Measurements from ENCODE around the gene CRY1.

Gene CRY1

DNA sequence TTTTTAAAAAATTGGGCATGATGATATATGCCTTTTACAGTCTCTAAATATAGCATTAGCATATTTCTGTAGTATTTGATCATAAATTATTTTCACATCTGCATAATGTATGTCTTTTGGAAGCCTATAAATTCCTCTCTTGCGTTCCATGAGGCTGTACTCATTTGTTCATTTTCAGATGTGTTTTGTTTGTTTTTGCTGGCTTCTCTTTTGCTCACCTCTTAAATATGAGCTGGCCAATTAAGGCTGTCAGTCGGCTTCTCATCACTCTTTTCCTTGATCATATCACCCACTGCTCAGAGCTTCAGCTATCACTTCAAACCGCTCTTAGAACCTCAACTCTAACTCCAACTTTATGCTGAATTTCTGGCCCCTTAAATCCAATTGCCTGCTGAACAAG is 131.1 kb downstream of the CRY1 start:
- Histone ChIP-seq H3K4me2 (ENCODE audit: low read depth, low read length, poor library complexity, severe bottlenecking) (peak overlapping the region; percentile 20), H3K9me2 (replicated peaks; ENCODE audit: low read depth, low read length) (no peaks in the 10 kb centered on the region), H3K36me3 (ENCODE audit: insufficient read depth, low read length) (peaks cover 20% of the 10 kb centered on the region; the same call in 1 of the 2 replicates), H3K27me3 (ENCODE audit: insufficient read depth, low read length, poor library complexity, severe bottlenecking) (no peaks in the 10 kb centered on the region), H3K9me3 (ENCODE audit: insufficient read depth, low read depth, low read length) (no peaks in the 10 kb centered on the region), H4K20me1 (ENCODE audit: insufficient read depth, low read length, poor library complexity, severe bottlenecking) (peaks cover 64% of the 10 kb centered on the region), H3K79me2 (ENCODE audit: insufficient read depth, low read length) (peaks cover 86% of the 10 kb centered on the region), H3F3A (ENCODE audit: low read depth) (no peaks in the 10 kb centered on the region), H3K4me1 (ENCODE audit: insufficient read depth, low read length, poor library complexity, severe bottlenecking) (peaks cover 30% of the 10 kb centered on the region), H3K9ac (ENCODE audit: low read depth, low read length, poor library complexity, severe bottlenecking) (no peak overlapping the region), H2AFZ (ENCODE audit: low read length) (no peak overlapping the region), H3K4me3 (ENCODE audit: low read length, poor library complexity, severe bottlenecking) (no peak overlapping the region)
- TF ChIP-seq, protein P1, sequence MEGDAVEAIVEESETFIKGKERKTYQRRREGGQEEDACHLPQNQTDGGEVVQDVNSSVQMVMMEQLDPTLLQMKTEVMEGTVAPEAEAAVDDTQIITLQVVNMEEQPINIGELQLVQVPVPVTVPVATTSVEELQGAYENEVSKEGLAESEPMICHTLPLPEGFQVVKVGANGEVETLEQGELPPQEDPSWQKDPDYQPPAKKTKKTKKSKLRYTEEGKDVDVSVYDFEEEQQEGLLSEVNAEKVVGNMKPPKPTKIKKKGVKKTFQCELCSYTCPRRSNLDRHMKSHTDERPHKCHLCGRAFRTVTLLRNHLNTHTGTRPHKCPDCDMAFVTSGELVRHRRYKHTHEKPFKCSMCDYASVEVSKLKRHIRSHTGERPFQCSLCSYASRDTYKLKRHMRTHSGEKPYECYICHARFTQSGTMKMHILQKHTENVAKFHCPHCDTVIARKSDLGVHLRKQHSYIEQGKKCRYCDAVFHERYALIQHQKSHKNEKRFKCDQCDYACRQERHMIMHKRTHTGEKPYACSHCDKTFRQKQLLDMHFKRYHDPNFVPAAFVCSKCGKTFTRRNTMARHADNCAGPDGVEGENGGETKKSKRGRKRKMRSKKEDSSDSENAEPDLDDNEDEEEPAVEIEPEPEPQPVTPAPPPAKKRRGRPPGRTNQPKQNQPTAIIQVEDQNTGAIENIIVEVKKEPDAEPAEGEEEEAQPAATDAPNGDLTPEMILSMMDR (conservative IDR thresholded peaks at IDR 0.05; ENCODE audit: low read length): no peak
- TF ChIP-seq EZH2phosphoT487 (IDR thresholded peaks at IDR 0.05; ENCODE audit: borderline replicate concordance): no peak

GRCh38 chr12:106960443-106960842 is 132.9 kb downstream of the CRY1 start:
- Histone ChIP-seq H4K20me1 (ENCODE audit: insufficient read depth, low read length, poor library complexity, severe bottlenecking) (peaks cover 70% of the 10 kb centered on the region), H3K9ac (ENCODE audit: low read depth, low read length, poor library complexity, severe bottlenecking) (peak overlapping the region; percentile 33), H3K9me3 (ENCODE audit: insufficient read depth, low read depth, low read length) (no peaks in the 10 kb centered on the region), H3K4me3 (ENCODE audit: low read length, poor library complexity, severe bottlenecking) (peak overlapping the region; percentile 9), H2AFZ (ENCODE audit: low read length) (no peak overlapping the region), H3K79me2 (ENCODE audit: insufficient read depth, low read length) (peaks cover 88% of the 10 kb centered on the region), H3K4me2 (ENCODE audit: low read depth, low read length, poor library complexity, severe bottlenecking) (peak overlapping the region; percentile 30), H3K36me3 (ENCODE audit: insufficient read depth, low read length) (peaks cover 11% of the 10 kb centered on the region; the same call in 1 of the 2 replicates), H3K27me3 (ENCODE audit: insufficient read depth, low read length, poor library complexity, severe bottlenecking) (no peaks in the 10 kb centered on the region), H3F3A (ENCODE audit: low read depth) (no peaks in the 10 kb centered on the region), H3K9me2 (replicated peaks; ENCODE audit: low read depth, low read length) (no peaks in the 10 kb centered on the region), H3K4me1 (ENCODE audit: insufficient read depth, low read length, poor library complexity, severe bottlenecking) (peaks cover 36% of the 10 kb centered on the region)
- no peak for TF ChIP-seq EZH2phosphoT487 (IDR thresholded peaks at IDR 0.05; ENCODE audit: borderline replicate concordance)
- TF ChIP-seq, protein P1 (conservative IDR thresholded peaks at IDR 0.05; ENCODE audit: low read length): no peak

DNA sequence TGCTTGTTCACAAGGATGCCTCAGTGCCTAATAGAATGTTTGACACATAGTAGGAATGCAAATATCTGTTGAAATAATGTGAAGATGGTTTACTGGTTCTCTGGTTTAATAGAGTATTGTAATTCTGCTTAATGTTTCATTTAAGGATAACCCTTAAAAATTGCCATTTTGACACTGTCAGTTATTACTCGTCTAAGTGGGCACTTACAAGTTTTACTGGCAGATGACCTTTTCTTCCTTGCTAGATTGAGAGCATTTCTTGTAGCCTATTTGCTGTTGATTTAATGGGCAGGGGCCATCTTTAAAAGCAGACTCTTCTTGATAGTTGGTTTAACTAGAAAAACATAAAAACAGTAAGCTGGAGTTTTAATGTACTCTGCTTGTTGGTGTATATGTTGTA is 135.8 kb downstream of the CRY1 start:
- Histone ChIP-seq H3K79me2 (ENCODE audit: insufficient read depth, low read length) (peaks cover 84% of the 10 kb centered on the region), H3K9ac (ENCODE audit: low read depth, low read length, poor library complexity, severe bottlenecking) (peak overlapping the region; percentile 92), H4K20me1 (ENCODE audit: insufficient read depth, low read length, poor library complexity, severe bottlenecking) (peaks cover 49% of the 10 kb centered on the region)

More for the DNA sequence above, 135.8 kb downstream of the CRY1 start:
- peak overlapping the region; percentile 82 for H3K4me2 ChIP-seq (ENCODE audit: low read depth, low read length, poor library complexity, severe bottlenecking)
- H3K4me1 ChIP-seq (ENCODE audit: insufficient read depth, low read length, poor library complexity, severe bottlenecking): peaks cover 49% of the 10 kb centered on the region
- H3F3A ChIP-seq (ENCODE audit: low read depth): no peaks in the 10 kb centered on the region
- no peaks in the 10 kb centered on the region for H3K9me2 ChIP-seq (replicated peaks; ENCODE audit: low read depth, low read length)
- no peaks in the 10 kb centered on the region for H3K9me3 ChIP-seq (ENCODE audit: insufficient read depth, low read depth, low read length)
- H3K36me3 ChIP-seq (ENCODE audit: insufficient read depth, low read length): no peaks in the 10 kb centered on the region
- H3K4me3 ChIP-seq (ENCODE audit: low read length, poor library complexity, severe bottlenecking): peak overlapping the region; percentile 81
- H3K27me3 ChIP-seq (ENCODE audit: insufficient read depth, low read length, poor library complexity, severe bottlenecking): no peaks in the 10 kb centered on the region
- no peak overlapping the region for H2AFZ ChIP-seq (ENCODE audit: low read length)
- TF ChIP-seq, protein P1 (conservative IDR thresholded peaks at IDR 0.05; ENCODE audit: low read length): no peak
- TF ChIP-seq EZH2phosphoT487 (IDR thresholded peaks at IDR 0.05; ENCODE audit: borderline replicate concordance): no peak
